ENCODE results near the gene FNBP1L.
A peak's percentile ranks its signal among the peaks of the same experiment; 100 is the strongest.

FNBP1L gene

DNA sequence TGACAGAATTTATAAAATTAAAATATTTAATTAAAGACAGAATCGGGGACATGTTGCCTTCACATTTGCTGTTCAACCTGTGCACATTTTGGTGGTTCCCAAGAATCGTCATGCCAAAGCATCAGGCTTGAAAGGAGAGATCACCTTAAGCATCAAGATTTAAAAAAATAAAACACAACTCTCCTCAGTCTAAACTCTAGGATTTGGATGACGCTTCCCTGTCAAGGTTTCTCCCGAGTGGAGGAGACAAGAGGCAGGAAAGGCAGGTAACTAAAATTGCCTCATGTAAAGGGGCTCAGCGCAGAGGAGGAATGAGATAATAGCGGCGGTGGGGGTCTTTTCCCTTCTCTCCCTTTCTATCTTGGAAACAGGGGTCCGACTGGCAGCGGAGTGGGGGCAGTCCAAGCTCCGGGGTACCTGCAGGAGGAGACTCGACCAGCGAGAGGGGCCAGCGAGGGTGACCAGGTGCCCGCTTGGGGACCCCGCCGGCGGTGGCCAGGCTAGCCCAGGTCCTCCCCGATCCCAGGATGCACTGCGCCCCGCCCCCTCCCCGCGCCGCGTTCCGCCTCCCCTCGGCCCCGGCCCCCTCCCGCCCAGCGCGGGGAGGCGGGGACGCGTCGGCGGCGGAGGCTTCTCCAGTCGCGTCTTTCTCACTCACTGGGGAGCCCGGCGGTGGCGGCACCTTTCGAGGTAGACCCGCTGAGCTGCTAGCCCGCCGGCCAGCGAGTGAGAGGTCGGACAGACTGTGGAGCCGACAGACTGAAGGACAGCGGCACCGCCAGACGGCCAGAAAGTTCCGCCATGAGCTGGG, at the start of gene FNBP1L:
Gene FNBP1L (plus strand): TSS at position 638 of the 811 bp plus-strand sequence. CDS start 164 bp downstream, at position 802.
- peak; percentile 77 for DNase-seq

DNA sequence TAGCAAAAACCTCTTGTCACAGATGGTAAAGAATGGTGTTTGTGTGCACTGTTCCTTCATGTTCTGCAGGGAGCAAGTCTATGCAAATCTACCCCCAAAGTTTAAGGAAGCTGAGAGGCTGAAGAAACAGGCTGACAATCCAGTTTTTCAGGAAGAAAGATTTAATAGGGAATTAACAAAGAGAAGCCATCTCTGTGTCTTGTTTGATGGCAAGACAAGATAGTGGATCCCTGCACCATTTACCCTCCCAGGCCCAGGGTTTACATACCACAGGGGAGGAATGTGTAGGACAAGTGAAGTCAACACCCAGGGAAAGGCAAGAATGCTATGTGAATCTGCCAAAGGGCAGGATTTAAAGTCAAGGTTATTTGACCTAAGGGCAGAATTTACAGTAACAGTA, 48.1 kb upstream of the FNBP1L start:
- no peak for DNase-seq

DNA sequence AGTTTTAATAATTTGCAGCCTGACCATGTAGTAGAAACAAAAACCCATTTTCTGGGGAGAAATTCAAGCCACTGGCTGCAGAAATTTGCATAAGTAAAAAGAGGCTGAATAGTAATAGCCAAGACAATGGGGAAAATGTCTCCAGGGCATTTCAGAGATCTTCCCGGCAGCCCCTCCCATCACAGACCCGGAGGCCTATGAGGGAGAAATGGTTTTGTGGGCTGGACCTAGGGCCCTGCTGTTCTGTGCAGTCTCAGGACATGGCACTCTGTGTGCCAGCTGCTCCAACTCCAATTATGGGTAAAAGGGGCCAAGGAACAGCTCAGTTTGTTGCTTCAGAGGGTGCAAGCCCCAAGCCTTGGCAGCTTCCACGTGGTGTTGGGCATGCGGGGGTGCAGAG, 39.7 kb upstream of the FNBP1L start:
- no peak for DNase-seq

DNA sequence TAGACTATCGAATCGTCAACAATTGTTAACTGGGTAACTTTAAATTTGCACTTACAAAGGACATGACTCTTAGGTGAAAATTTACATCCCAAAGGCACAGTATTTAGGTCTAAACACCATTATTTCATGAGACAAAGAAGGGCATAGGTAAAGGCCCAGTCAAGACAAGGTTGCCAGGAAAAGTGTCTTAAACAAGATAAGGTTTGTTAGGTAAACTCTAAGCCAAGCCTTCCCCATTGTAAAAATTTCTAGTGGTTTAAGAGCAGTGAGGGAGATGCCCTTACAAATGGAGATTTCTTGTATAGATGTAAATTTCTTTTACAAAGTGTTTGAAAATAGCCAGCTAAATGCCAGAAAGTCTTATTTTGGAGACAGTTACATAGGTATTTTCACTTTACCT, 36.9 kb upstream of the FNBP1L start:
- DNase-seq = no peak

DNA sequence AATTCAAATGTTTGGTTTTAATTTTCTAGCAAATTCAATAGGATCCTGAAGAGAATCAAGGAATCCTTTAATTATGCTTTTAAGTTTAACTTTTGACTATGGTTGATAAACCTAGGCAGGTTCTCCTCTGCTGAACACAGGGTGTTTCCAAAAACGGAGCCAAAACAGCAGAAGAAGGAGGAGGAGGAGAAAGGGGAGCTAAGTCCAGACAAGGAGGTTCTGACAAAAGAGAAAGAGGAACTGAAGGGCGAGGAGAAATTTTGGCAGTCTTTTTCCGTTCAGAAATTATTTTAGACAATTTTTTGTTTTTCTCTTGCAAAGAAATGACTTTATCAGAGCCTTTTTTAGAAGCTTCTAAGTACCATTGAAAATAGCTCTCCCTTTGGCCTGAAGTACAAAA, 33.2 kb upstream of the FNBP1L start:
- no peak for DNase-seq

DNA sequence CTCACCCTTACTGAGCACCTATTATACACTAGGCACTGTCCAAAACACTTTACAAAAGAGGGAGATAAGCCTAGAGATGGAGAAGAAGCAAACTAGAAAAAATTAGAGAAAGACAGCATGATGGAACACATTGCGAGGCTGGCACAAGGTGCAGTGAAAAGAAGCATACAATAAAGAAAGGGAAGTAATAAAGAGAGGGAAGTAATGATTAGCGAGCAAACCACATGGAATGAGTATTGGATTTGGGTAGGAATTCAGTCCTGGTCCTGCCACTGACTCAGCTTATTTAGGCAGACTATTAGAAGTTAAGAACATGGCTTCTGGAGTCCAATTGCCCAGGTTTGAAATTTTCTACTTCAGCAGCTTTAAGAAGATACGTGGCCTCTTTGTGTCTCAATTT, 32.6 kb upstream of the FNBP1L start:
- DNase-seq = no peak

DNA sequence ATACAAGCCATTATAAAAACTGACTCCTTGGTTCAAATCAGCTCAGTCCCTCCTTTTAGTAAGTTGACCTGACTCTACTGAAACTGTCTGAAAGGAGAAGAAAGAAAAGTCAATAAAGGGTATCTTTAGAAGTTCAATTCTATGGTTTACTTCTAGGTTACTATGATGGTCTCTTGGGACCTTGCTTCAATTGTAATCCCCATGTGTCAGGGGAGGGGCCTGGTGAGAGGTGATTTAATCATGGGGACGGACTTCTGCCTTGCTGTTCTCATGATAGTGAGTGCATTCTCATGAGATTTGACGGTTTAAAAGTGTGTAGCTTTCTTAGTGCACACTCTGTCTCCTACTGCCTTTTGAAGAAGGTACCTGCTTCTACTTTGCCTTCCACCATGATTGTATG, 31.7 kb upstream of the FNBP1L start:
- no peak for DNase-seq

DNA sequence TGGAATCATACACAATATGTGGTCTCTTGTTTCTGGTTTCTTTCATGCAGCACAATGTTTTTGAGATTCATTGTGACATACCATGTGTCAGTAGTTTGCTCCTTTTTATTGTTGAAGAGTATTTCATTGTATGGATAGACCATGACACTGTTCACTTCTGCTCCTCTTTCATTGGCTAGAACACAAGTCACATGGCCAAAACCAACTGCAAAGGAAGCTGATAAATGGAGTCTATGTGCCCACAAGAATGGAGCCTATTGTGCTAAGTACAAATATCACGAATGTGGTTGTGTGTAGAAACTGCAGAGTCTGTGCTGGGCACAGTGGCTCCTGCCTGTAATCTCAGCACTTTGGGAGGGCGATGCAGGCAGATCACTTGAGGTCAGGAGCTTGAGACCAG, 28.6 kb upstream of the FNBP1L start:
- no peak for DNase-seq

DNA sequence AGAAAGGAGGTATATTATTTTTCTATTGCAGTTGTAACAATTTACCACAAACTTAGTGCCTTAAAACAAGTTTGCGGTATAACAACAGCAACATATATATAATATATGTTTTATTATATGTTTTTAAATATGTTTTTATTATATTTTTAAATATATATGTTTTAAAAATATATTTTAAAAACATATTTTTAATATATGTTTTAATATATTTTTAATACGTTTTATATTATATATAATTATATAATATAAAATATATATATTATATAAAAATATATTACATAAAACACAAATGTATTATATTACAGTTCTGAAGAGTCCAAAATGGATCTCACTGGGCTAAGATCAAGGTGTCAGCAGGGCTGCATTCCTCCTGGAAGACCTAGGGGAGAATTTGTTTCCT, 27.5 kb upstream of the FNBP1L start:
- no peak for DNase-seq

DNA sequence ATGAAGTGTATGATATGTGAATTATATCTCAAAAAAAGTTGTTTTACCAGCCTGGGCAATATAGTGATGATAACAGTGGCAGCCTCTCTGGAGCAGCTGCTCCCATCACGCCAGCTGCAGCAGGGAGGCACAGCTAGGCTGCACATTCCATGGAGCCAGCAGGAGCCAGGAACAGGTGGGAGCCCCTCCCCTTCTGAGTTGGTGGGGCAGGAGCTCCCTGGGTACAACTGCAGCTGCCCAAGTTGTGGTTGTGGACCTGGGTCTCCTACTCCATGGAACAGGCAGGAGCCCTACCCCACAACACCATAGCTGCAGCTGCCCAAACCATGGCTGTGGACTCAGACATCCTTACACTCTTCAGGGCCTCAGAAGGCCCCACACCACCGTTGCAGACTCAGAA, 21.7 kb upstream of the FNBP1L start:
- DNase-seq = no peak

DNA sequence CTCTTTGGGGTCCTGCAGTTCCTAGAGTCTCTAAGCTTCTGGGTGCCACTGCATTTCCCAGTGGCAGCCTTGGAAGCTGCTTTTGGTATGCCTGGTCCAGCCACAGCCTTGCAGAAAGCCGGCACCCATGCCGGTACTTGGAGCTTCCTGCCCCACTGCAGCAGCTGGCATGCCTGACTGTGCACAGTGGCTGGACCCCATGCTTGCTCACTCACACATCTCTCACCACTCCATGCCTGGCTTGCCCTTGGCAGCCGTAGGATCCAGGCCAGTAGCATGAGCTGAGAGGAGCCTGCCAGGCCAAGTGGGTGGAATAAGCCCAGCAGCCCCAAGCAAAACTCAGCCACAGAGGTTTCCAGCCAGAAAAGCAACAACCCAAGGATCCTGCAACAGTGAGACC, 20.3 kb upstream of the FNBP1L start:
- DNase-seq = no peak

DNA sequence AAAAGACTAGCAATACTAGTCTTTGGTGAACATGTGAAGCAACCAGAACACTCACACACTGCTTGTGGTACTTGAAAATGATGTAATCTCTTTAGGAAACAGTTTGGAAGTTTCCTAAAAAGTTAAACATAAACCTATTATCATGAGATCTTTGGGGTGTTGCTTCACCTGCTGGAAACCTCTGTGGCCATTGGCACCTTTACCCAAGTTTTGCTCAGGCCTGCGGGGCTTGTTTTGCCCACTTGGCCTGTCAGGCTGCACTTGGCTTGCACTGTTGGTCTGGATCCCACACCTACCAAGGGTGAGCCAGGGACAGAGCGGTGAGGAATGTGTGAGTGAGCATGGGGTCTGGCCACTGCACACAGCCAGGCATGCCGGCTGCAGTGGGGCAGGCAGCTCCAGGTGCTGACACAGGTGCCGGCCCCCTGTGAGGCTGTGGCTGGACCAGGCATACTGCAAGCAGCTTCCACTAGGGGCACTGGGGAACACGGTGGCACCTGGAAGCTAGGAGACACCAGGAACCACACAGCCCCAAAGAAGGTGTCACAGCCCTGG, 14.4 kb upstream of the FNBP1L start:
- no peak for DNase-seq

DNA sequence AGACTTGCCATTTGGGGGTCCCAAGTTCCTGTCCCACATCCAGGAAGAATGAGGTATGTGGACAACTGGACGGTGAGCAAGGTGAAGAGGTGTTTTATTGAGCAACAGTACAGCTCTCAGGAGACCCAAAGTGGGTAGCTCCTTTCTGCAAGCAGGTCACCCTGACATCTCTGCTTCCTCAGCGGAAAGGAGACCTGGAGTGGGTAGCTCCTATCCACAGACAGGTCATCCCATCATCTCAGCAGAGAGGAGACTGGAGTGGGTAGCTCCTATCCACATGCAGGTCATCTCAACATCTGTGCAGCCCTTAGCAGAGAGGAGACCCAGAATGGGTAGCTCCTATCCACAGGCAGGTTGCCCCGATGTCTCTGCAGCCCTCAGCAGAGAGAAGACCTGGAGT, 13.8 kb upstream of the FNBP1L start:
- DNase-seq = no peak

DNA sequence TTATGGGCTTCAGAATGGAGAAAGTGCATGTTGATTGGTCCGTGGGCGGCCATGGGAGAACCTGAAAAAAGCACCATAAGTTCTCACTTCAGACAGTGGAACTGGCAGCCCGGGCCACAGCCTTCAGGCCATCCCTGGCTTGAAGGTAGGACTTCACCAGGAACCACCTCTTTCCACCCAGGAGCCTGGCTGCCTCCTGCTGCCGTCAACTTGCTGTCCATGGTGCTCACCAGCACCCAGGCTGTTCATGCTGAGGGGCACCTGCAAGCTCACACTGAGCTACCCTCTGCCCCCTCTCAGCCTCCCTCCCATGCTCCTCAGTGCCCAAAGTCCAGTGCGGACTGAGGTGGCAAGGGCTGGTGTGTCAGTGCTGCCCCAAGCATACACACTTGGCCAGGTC, 12.9 kb upstream of the FNBP1L start:
- no peak for DNase-seq

DNA sequence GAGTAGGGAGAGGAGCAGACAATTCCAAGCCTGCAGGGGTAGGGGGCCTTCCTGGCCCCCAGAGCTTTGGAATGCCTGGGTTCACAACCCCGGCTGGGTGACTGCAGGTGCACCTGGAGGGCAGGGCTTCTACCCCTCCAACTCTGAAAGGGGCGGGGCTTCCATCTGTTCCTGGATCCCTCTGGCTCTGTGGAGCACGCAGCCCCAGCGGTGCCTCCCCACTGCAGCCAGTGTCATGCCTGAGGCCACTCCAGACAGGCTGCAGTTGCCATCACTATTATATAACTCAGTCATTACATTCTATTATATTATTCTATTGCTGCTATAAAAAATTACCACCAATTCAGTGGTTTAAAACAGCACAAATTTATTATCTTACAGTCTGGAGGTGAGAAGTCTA, 12.5 kb upstream of the FNBP1L start:
- no peak for DNase-seq

DNA sequence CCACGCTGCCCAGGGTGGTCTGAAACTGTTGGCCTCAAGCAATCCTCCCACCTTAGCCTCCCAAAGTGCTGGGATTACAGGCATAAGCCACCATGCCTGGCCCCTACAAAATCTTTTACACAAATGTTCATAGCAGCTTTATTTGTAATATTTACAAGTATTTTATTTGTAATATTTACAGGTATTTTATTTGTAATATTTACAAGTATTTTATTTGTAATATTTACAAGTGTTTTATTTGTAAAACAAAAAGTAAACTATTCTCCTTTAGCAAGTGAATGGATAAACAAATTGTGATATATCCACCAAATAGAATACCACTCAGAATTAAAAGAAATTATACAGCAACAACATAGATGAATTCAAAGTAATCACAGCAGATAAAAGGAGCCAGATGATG, 11.4 kb upstream of the FNBP1L start:
- DNase-seq = no peak

DNA sequence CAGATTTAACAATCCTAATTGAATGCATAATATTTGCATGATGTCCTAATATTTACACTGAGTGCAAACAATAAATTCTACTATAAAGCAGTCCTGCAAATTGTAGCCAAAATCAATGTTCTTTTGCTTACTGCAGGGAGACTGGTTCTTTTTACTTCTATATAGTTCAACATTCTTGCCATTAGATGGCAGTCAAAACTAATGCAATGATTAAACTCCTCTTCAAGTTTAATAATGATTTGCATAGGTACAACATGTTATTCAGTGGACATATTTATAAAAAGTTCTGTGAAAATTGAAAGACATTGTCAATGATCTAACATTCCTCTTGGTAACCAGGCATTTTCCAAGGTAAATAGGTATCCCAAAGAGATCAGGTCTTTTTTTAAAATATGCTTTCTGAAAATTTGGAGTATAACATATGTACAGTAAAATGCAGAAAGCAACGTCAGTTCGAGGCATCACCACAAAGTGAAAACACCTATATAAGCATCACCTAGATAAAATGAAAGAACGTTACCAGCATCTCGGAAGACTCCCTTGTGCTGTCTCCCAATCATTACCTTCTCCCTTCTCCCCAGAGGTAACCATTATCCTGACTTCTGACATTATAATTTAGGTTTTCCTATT, 9.8 kb upstream of the FNBP1L start:
- DNase-seq = peak; percentile 50

DNA sequence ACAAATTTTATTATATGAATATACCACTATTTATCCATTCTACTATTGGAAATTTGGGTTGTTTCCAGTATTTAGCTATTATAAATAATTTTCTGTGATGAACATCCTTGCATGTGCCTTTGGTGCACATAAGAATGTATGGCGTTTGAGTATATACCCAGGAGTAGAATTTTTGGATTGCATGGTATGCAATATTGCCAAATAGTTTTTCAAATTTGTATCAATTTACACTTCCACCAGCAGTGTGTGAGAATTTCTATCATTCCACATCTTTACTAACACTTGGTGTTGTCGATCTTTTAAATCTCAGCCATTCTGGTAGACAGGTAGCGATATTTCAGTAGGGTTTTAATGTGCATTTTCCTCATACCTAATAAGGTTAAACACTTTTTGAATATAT, 9.2 kb upstream of the FNBP1L start:
- DNase-seq = peak; percentile 35

DNA sequence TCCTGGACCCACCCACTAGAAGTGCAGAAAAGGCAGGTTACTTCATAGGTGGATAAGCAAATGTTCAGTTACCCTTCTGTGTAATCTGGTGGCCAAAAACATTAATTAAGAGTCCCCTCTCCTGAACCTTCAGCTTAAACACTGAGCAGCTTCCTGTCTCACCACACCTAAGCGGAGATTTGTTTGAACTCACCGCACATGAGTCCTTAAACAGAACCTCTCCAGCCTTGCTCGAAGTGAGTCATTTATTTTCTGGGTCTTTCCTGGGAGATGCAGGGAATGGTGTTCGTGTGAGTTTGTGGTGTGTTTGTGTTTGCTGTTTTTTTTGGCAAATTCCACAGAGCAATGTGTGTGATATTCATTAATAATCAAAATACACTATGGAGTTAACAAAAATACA, 7.6 kb upstream of the FNBP1L start:
- DNase-seq = no peak

DNA sequence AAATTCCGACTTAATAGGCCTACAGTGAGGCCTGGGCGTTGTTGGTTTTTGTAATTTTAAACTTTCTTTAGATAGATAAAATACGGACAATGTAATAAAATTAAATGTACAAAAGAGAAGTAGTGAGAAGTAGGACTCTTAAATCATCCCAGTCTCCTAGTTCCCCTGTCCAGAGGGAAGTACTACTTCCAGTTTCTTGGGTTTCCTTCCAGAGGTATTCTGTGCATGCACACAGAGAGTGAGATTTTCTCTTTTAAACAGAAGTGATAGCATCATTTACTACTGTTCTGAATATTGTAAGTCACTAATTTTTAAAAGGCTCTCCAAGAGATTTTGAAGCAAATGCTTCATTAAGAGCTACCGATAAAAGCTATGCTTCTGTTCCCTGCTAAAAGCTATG, 7.2 kb upstream of the FNBP1L start:
- no peak for DNase-seq

DNA sequence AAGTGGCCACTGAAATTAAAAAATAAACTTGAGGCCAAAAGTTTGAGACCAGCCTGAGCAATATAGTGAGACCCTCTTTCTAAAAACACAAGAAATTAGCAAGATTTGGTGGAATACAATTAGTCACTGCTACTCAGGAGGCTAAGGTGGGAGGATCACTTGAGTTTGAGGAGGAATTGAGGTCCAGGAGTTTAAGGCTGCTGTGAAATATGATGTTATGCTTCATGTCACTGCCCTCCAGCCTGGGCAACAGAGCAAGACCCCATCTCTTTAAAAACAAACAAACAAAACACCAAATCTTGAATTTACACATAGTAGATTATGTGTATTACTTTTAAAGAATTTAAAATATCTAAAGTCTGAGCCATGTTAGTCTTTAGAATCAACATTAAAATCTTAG, 6.3 kb upstream of the FNBP1L start:
- DNase-seq = no peak

DNA sequence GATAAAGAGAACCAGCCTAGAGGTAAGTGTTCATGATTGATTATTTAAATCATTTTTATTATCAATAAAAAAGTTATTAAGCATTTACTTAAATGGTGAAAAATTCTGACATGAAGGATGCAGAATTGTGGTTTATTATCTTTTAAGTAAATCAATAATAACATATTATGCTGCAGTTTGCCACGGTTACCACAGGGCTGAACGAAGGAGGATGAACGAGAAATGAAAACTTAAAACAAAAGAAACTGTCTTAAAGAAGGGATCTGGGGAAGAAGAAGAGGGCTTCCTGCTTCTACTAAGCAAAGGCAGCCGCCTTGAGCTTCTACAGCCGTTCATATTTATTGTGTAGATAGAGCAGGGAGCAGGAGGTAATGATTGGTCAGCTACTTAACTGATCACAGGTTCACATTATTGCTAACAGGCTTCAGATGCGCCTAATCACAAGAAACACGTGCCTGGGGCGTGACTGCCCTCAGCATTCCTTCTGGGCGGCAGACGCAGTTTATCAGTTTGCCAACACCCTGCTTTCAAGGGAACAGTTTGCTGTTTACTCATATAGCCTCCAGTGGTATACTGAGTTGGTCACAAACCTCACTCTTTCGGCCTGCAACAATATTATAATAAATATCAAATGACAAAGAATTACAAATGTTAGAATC, 5.8 kb upstream of the FNBP1L start:
- peak; percentile 34 for DNase-seq

DNA sequence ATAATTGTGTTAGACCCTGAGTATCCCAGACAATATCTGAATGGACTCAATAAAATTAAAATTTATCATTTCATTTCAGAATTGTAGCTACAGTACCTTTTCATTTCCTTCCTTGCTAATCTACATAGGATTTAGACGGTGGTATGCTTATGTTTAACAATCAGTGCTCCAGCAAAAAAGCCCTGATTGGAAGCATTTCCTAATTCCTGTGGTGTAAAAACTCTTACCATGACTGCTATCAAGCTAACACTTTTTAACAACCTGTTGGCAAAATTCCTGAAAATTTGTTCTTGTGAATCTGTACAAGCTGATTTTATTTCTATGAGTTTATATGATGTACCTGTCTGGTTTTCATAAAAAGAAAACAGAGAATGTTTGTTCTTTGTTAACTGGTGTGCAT, 5.2 kb upstream of the FNBP1L start:
- no peak for DNase-seq

DNA sequence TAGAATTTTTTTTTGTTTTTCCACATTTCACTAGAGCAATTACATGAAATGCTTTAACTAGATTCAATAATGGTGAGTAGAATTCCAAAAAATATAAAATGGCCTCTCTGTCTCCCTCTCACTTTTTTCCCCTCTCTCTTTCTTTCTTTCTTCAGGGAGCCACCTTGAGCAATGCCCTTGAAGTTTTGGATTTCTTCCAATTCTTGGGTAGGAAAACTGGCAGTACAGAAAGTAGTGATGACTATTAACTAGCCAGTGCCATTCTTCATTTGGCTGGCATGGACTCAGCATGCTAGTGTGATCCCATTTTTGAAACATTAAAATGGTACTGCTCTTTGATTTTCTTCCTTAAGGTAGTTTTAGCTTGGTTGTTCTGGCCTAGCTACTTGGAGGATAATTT, 4.5 kb upstream of the FNBP1L start:
- DNase-seq = no peak
